ENCODE measurements around the gene BTNL8. TPM values are rescaled to one million over a fixed set of nuclear protein-coding genes. Genes with fewer than 3 reads are reported as not detected.

The BTNL8 gene
- total and polyA plus RNA-seq, 2 of the 13 experiments (the other 11 are each of a cell fraction or from before 2014, with no cell fraction given) = not detected

- TF ChIP-seq, protein P1, sequence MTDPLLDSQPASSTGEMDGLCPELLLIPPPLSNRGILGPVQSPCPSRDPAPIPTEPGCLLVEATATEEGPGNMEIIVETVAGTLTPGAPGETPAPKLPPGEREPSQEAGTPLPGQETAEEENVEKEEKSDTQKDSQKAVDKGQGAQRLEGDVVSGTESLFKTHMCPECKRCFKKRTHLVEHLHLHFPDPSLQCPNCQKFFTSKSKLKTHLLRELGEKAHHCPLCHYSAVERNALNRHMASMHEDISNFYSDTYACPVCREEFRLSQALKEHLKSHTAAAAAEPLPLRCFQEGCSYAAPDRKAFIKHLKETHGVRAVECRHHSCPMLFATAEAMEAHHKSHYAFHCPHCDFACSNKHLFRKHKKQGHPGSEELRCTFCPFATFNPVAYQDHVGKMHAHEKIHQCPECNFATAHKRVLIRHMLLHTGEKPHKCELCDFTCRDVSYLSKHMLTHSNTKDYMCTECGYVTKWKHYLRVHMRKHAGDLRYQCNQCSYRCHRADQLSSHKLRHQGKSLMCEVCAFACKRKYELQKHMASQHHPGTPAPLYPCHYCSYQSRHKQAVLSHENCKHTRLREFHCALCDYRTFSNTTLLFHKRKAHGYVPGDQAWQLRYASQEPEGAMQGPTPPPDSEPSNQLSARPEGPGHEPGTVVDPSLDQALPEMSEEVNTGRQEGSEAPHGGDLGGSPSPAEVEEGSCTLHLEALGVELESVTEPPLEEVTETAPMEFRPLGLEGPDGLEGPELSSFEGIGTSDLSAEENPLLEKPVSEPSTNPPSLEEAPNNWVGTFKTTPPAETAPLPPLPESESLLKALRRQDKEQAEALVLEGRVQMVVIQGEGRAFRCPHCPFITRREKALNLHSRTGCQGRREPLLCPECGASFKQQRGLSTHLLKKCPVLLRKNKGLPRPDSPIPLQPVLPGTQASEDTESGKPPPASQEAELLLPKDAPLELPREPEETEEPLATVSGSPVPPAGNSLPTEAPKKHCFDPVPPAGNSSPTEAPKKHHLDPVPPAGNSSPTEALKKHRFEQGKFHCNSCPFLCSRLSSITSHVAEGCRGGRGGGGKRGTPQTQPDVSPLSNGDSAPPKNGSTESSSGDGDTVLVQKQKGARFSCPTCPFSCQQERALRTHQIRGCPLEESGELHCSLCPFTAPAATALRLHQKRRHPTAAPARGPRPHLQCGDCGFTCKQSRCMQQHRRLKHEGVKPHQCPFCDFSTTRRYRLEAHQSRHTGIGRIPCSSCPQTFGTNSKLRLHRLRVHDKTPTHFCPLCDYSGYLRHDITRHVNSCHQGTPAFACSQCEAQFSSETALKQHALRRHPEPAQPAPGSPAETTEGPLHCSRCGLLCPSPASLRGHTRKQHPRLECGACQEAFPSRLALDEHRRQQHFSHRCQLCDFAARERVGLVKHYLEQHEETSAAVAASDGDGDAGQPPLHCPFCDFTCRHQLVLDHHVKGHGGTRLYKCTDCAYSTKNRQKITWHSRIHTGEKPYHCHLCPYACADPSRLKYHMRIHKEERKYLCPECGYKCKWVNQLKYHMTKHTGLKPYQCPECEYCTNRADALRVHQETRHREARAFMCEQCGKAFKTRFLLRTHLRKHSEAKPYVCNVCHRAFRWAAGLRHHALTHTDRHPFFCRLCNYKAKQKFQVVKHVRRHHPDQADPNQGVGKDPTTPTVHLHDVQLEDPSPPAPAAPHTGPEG (CRISPR knock-in tag; IDR thresholded peaks at IDR 0.05) = no peak; the same call in 1 of the 2 replicates
- TF ChIP-seq HDAC1 (CRISPR knock-in tag; IDR thresholded peaks at IDR 0.05) (peak; percentile 79; the same call in 1 of the 2 replicates), GLMP (CRISPR knock-in tag; IDR thresholded peaks at IDR 0.05; ENCODE audit: borderline replicate concordance) (no peak), SKI (IDR thresholded peaks at IDR 0.05; ENCODE audit: partially characterized antibody) (no peak), SMC3 (IDR thresholded peaks at IDR 0.05; ENCODE audit: low read length) (no peak), ZNF367 (CRISPR knock-in tag; IDR thresholded peaks at IDR 0.05; ENCODE audit: borderline replicate concordance) (no peak), NR3C1 (CRISPR knock-in tag; IDR thresholded peaks at IDR 0.05) (no peak), MYNN (CRISPR knock-in tag; IDR thresholded peaks at IDR 0.05; ENCODE audit: low read depth) (no peak), CREM (IDR thresholded peaks at IDR 0.05) (no peak), CREM (CRISPR knock-in tag; IDR thresholded peaks at IDR 0.05) (no peak), MED13 (CRISPR knock-in tag; IDR thresholded peaks at IDR 0.05) (no peak), ZSCAN29 (CRISPR knock-in tag; conservative IDR thresholded peaks at IDR 0.05) (0 out of 2 replicates have a peak, but pooled peaks have one; percentile 75), ISX (CRISPR knock-in tag; conservative IDR thresholded peaks at IDR 0.05) (no peak), TBX3 (IDR thresholded peaks at IDR 0.05; ENCODE audit: borderline replicate concordance) (no peak), THAP11 (CRISPR knock-in tag; IDR thresholded peaks at IDR 0.05) (peak; percentile 89), ZNF543 (CRISPR knock-in tag; IDR thresholded peaks at IDR 0.05) (peak; percentile 82), ZFY (CRISPR knock-in tag; IDR thresholded peaks at IDR 0.05) (peak; percentile 73)
- TF ChIP-seq, protein P2, sequence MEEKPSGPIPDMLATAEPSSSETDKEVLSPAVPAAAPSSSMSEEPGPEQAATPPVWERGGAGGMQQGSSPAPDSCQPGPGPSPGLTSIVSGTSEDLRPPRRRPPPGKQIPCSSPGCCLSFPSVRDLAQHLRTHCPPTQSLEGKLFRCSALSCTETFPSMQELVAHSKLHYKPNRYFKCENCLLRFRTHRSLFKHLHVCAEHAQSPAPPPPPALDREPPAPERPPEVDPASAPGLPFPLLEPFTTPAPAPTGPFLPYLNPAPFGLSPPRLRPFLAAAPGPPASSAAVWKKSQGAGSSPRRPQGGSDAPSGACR (CRISPR knock-in tag; IDR thresholded peaks at IDR 0.05) = 0 out of 2 replicates have a peak, but pooled peaks have one; percentile 65
- TF ChIP-seq, protein P3, sequence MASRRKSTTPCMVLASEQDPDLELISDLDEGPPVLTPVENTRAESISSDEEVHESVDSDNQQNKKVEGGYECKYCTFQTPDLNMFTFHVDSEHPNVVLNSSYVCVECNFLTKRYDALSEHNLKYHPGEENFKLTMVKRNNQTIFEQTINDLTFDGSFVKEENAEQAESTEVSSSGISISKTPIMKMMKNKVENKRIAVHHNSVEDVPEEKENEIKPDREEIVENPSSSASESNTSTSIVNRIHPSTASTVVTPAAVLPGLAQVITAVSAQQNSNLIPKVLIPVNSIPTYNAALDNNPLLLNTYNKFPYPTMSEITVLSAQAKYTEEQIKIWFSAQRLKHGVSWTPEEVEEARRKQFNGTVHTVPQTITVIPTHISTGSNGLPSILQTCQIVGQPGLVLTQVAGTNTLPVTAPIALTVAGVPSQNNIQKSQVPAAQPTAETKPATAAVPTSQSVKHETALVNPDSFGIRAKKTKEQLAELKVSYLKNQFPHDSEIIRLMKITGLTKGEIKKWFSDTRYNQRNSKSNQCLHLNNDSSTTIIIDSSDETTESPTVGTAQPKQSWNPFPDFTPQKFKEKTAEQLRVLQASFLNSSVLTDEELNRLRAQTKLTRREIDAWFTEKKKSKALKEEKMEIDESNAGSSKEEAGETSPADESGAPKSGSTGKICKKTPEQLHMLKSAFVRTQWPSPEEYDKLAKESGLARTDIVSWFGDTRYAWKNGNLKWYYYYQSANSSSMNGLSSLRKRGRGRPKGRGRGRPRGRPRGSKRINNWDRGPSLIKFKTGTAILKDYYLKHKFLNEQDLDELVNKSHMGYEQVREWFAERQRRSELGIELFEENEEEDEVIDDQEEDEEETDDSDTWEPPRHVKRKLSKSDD (CRISPR knock-in tag; IDR thresholded peaks at IDR 0.05; ENCODE audit: low read depth) = peak; percentile 37; the same call in 1 of the 2 replicates
Observed at GRCh38 chr5:180860887-180861822, 37.8 kb upstream of the BTNL8 start, which contains the start of gene ZFP62 (continued).

Data from HepG2 (cell line).